Natural killer cell (primary cell): ENCODE measurements around the gene SLC6A13. TPM values are rescaled to one million over a fixed set of nuclear protein-coding genes. Genes with fewer than 3 reads are reported as not detected.

Source experiments
- ATAC-seq, 3 donors: fragments of 150-1000 bp in 2 of 3; fragments of 200-7000 bp in 1 of 3; cut with Tn5 transposase; 1 replicate in 1 of 3; 2 replicates in 2 of 3; pipeline ENCODE4 v1.10.0; 2021; ENCODE audit warnings: mild to moderate bottlenecking in 2 of 3, moderate library complexity in 2 of 3
- DNase-seq, 2 donors: peaks; one replicate each; pipeline versions ENCODE4 v3.0.0 to v3.0.0-alpha.2; 2013 to 2021; ENCODE audit warnings: mixed read lengths in 1 of 2
- H3K27ac ChIP-seq: one replicate; pipeline ENCODE4 v1.5.1; 2013; ENCODE audit warnings: mild to moderate bottlenecking, low read length
- H3K27me3 ChIP-seq: one replicate; pipeline ENCODE4 v1.6.1; 2013; ENCODE audit warnings: low read length; ENCODE audit not compliant: control insufficient read depth, insufficient read depth
- H3K36me3 ChIP-seq: one replicate; pipeline ENCODE4 v1.6.1; 2013; ENCODE audit warnings: low read length; ENCODE audit not compliant: control insufficient read depth, insufficient read depth
- H3K4me1 ChIP-seq: one replicate; pipeline ENCODE4 v1.6.1; 2013; ENCODE audit warnings: low read length; ENCODE audit not compliant: control insufficient read depth, insufficient read depth
- H3K4me3 ChIP-seq: one replicate; pipeline ENCODE4 v1.5.1; 2013; ENCODE audit warnings: low read length
- H3K9me3 ChIP-seq: one replicate; pipeline ENCODE4 v1.6.1; 2013; ENCODE audit warnings: low read length; ENCODE audit not compliant: control insufficient read depth, insufficient read depth
- H3K27ac Mint-ChIP-seq, 2 donors: one replicate each; pipeline ENCODE4 v1.8.0; 2022; ENCODE audit warnings: mild to moderate bottlenecking in 2 of 2, mixed read lengths in 2 of 2, moderate library complexity in 1 of 2
- H3K27me3 Mint-ChIP-seq, 2 donors: one replicate each; pipeline ENCODE4 v1.8.0; 2022; ENCODE audit warnings: low read depth in 2 of 2, mixed read lengths in 2 of 2
- H3K36me3 Mint-ChIP-seq: one replicate; pipeline ENCODE4 v1.8.0; 2022; ENCODE audit warnings: mixed read lengths
- H3K4me1 Mint-ChIP-seq, 2 donors: one replicate each; pipeline ENCODE4 v1.8.0; 2022; ENCODE audit warnings: mixed read lengths in 2 of 2
- H3K4me3 Mint-ChIP-seq: one replicate; pipeline ENCODE4 v1.8.0; 2022; ENCODE audit warnings: mild to moderate bottlenecking, moderate library complexity, mixed read lengths
- H3K9me3 Mint-ChIP-seq, 2 donors: one replicate each; pipeline ENCODE4 v1.8.0; 2022; ENCODE audit warnings: mixed read lengths in 2 of 2
- CTCF ChIP-seq: fragments of 200-600 bp; IDR thresholded peaks from one replicate; pipeline ENCODE4 v1.8.0; 2022; ENCODE audit warnings: antibody characterized with exemption
- WGBS: methylation state at CpG from one replicate; pipeline ENCODE4 v1.1.7; 2013; ENCODE audit warnings: missing lambda C conversion rate; ENCODE audit not compliant: insufficient coverage; 5-methylcytosine and 5-hydroxymethylcytosine counted together
- intact Hi-C: fragments of 100-400 bp; cut with micrococcal nuclease; formaldehyde crosslinking; loops from one replicate; pipeline ENCODE4 v1.14.2; 2022
- total RNA-seq, 4 donors: library from RNA; stranded (reverse); fragments of 120-200 nt in 1 of 4; gene quantifications; one replicate each; pipeline versions ENCODE4 v1.2.3 to v1.2.4, GENCODE V29; 2013 to 2022

The SLC6A13 gene
- total RNA-seq, 3 donors from 2014 or later (not counting 1 experiment from before 2014, with no cell fraction given), result 0.79 to 2.2 TPM; not detected in 1

- H3K36me3 ChIP-seq, result no peaks in the 10 kb centered on the region
- no peak for ATAC-seq
- H3K36me3 Mint-ChIP-seq, result no peaks in the 10 kb centered on the region
- no peak overlapping the region for H3K4me3 Mint-ChIP-seq
- 64% methylated on average over 14 of the region's 15 CpGs for WGBS
- intact Hi-C loops, result no loop called here
- no peak for DNase-seq
- H3K27me3 Mint-ChIP-seq, result peaks cover 48 to 69% of the 10 kb centered on the region in 2 donors
- no peak overlapping the region for H3K27ac ChIP-seq
- no peak overlapping the region for H3K27ac Mint-ChIP-seq
- no peaks in the 10 kb centered on the region for H3K9me3 Mint-ChIP-seq
- H3K4me1 ChIP-seq, result peaks cover 3% of the 10 kb centered on the region
- peaks cover 8% of the 10 kb centered on the region for H3K27me3 ChIP-seq
- peaks cover 0 to 10% of the 10 kb centered on the region in 2 donors for H3K4me1 Mint-ChIP-seq
- no peak overlapping the region for H3K4me3 ChIP-seq
- H3K9me3 ChIP-seq, result no peaks in the 10 kb centered on the region
- TF ChIP-seq CTCF, result no peak
These were observed 60.4 kb downstream of the SLC6A13 start for GRCh38 chr12:202081-202731.

- Mint-ChIP-seq H3K4me1 (peaks cover 0 to 10% of the 10 kb centered on the region in 2 donors), H3K27me3 (peaks cover 46 to 60% of the 10 kb centered on the region in 2 donors), H3K4me3 (no peak overlapping the region), H3K36me3 (no peaks in the 10 kb centered on the region), H3K27ac (no peak overlapping the region), H3K9me3 (peaks cover 0 to 2% of the 10 kb centered on the region in 2 donors)
- ATAC-seq (no peak), DNase-seq (no peak)
- WGBS, result 88% methylated on average over 6 of the region's 8 CpGs
- peaks cover 3% of the 10 kb centered on the region for H3K4me1 ChIP-seq
- no peak overlapping the region for H3K4me3 ChIP-seq
- H3K27me3 ChIP-seq, result peaks cover 8% of the 10 kb centered on the region
- H3K9me3 ChIP-seq, result no peaks in the 10 kb centered on the region
- no peak overlapping the region for H3K27ac ChIP-seq
- no peaks in the 10 kb centered on the region for H3K36me3 ChIP-seq
- intact Hi-C loops, result no loop called here
- no peak for TF ChIP-seq CTCF
These were observed 61.3 kb downstream of the SLC6A13 start for GRCh38 chr12:201361-201760.

- Histone ChIP-seq H3K27me3 (peaks cover 3% of the 10 kb centered on the region), H3K27ac (no peak overlapping the region), H3K9me3 (no peaks in the 10 kb centered on the region), H3K36me3 (no peaks in the 10 kb centered on the region), H3K4me1 (no peaks in the 10 kb centered on the region), H3K4me3 (no peak overlapping the region)
- peaks cover 0 to 10% of the 10 kb centered on the region in 2 donors for H3K4me1 Mint-ChIP-seq
- DNase-seq (no peak), ATAC-seq (no peak)
- no peak overlapping the region for H3K4me3 Mint-ChIP-seq
- no peak for TF ChIP-seq CTCF
- H3K27me3 Mint-ChIP-seq, result peaks cover 28 to 36% of the 10 kb centered on the region in 2 donors
- 65% methylated on average over 9 of the region's 9 CpGs for WGBS
- no peak overlapping the region for H3K27ac Mint-ChIP-seq
- intact Hi-C loops, result no loop called here
- H3K9me3 Mint-ChIP-seq, result peaks cover 0 to 2% of the 10 kb centered on the region in 2 donors
- H3K36me3 Mint-ChIP-seq, result no peaks in the 10 kb centered on the region
These were observed 63.9 kb downstream of the SLC6A13 start for GRCh38 chr12:198705-199104.
